Measurements from ENCODE around the gene GIGYF2. TPM values are rescaled to one million over a fixed set of nuclear protein-coding genes. Genes with fewer than 3 reads are reported as not detected.

Gene GIGYF2
- total and polyA plus RNA-seq, 2 of the 4 experiments (the other 2 are of a cell fraction) = 14.7 to 66.0 TPM

DNA sequence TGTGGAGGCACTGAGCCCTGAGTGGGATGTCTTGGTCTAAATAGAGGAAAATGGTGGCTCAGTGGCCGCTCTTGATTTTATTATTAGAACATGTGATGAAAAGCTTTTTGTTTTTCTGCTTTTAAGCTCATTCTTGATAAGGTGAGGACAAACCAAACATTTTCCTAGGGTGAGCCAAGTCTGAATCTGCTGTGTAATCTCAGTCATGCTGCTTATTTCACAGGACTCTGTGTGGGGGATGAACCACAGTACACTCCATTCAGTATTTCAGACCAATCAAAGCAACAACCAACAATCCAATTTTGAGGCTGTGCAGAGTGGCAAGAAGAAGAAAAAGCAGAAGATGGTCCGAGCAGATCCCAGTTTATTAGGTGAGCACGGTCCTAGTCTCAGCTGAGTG is 152.9 kb downstream of the GIGYF2 start:
- Histone ChIP-seq H2AFZ (replicated peaks; ENCODE audit: low read length, poor library complexity) (no peak overlapping the region), H4K8ac (ENCODE audit: low read depth in 2 of 2, low read length in 2 of 2) (no peak overlapping the region), H3K4me3 (ENCODE audit: insufficient read depth, low read depth, low read length) (no peak overlapping the region), H2BK20ac (ENCODE audit: low read depth, low read length) (no peak overlapping the region), H3K27me3 (ENCODE audit: control insufficient read depth, insufficient read depth, low read length) (no peaks in the 10 kb centered on the region), H3K56ac (ENCODE audit: extremely low read depth, insufficient read depth, low read length) (no peak overlapping the region), H4K91ac (ENCODE audit: insufficient read depth, low read depth, low read length) (no peak overlapping the region), H3K4me2 (ENCODE audit: low read depth, low read length) (no peak overlapping the region), H3K9me1 (ENCODE audit: insufficient read depth, low read length) (no peaks in the 10 kb centered on the region; the same call in 1 of the 2 replicates), H3K9ac (ENCODE audit: low read depth, low read length) (no peak overlapping the region), H2AK5ac (ENCODE audit: low read depth, low read length) (no peak overlapping the region), H2BK15ac (ENCODE audit: low read depth, low read length) (no peak overlapping the region), H3K4me1 (ENCODE audit: control insufficient read depth, insufficient read depth, low read length) (peaks cover 5% of the 10 kb centered on the region), H3K14ac (replicated peaks; ENCODE audit: low read depth, low read length) (no peak overlapping the region), H3K36me3 (ENCODE audit: control insufficient read depth, insufficient read depth, low read length) (peaks cover 27% of the 10 kb centered on the region), H4K5ac (ENCODE audit: low read depth, low read length) (no peak overlapping the region), H3K27ac (ENCODE audit: insufficient read depth, low read length) (no peak overlapping the region), H2BK5ac (ENCODE audit: low read depth, low read length, poor library complexity, severe bottlenecking) (no peak overlapping the region), H3K4ac (ENCODE audit: low read depth, low read length) (no peak overlapping the region), H3K23ac (ENCODE audit: low read depth, low read length) (no peak overlapping the region), H2BK120ac (ENCODE audit: low read depth, low read length) (no peak overlapping the region), H2AK9ac (replicated peaks; ENCODE audit: low read depth, low read length, poor library complexity) (no peak overlapping the region), H3K9me3 (ENCODE audit: control insufficient read depth, insufficient read depth, low read length) (no peaks in the 10 kb centered on the region), H4K20me1 (ENCODE audit: insufficient read depth, low read length) (peaks cover 4% of the 10 kb centered on the region; the same call in 1 of the 2 replicates), H3K79me1 (ENCODE audit: low read depth in 1 of 2, low read length in 2 of 2) (peaks cover 0 to 6% of the 10 kb centered on the region in 2 experiments; a peak in 2 of 4 replicates), H3K18ac (ENCODE audit: low read depth, low read length) (no peak overlapping the region)
- whole genome bisulfite sequencing, 2 experiments (ENCODE audit: extremely low coverage in 2 of 2, insufficient read length in 1 of 2) = no CpG with 5 or more reads among the region's 3 CpGs
- BruUV-seq (replicated peaks) = no TSS peak
- TF ChIP-seq RFX5 (IDR thresholded peaks at IDR 0.05; ENCODE audit: low read depth, low read length) (no peak), BHLHE40 (IDR thresholded peaks at IDR 0.05; ENCODE audit: low read depth, low read length) (no peak), MXI1 (IDR thresholded peaks at IDR 0.05; ENCODE audit: borderline replicate concordance, low read depth, low read length) (no peak), MAFK (IDR thresholded peaks at IDR 0.05; ENCODE audit: low read depth, low read length) (no peak), FOS (IDR thresholded peaks at IDR 0.05; ENCODE audit: low read depth, low read length) (no peak), RAD21 (IDR thresholded peaks at IDR 0.05; ENCODE audit: low read length) (no peak), SMC3 (IDR thresholded peaks at IDR 0.05; ENCODE audit: low read depth, low read length) (no peak), POLR2A (IDR thresholded peaks at IDR 0.05; ENCODE audit: low read depth, low read length) (no peak), MAZ (IDR thresholded peaks at IDR 0.05; ENCODE audit: borderline replicate concordance, low read depth, low read length) (no peak), NFE2L2 (IDR thresholded peaks at IDR 0.05; ENCODE audit: low read depth, low read length) (no peak), CEBPB (IDR thresholded peaks at IDR 0.05; ENCODE audit: low read depth, low read length) (no peak), CHD1 (IDR thresholded peaks at IDR 0.05; ENCODE audit: low read depth, low read length) (no peak), RCOR1 (IDR thresholded peaks at IDR 0.05; ENCODE audit: insufficient replicate concordance, low read length) (no peak)
- TF ChIP-seq, protein P1, sequence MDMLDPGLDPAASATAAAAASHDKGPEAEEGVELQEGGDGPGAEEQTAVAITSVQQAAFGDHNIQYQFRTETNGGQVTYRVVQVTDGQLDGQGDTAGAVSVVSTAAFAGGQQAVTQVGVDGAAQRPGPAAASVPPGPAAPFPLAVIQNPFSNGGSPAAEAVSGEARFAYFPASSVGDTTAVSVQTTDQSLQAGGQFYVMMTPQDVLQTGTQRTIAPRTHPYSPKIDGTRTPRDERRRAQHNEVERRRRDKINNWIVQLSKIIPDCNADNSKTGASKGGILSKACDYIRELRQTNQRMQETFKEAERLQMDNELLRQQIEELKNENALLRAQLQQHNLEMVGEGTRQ (IDR thresholded peaks at IDR 0.05; ENCODE audit: low read depth, low read length) = no peak
- TF ChIP-seq, protein P2, sequence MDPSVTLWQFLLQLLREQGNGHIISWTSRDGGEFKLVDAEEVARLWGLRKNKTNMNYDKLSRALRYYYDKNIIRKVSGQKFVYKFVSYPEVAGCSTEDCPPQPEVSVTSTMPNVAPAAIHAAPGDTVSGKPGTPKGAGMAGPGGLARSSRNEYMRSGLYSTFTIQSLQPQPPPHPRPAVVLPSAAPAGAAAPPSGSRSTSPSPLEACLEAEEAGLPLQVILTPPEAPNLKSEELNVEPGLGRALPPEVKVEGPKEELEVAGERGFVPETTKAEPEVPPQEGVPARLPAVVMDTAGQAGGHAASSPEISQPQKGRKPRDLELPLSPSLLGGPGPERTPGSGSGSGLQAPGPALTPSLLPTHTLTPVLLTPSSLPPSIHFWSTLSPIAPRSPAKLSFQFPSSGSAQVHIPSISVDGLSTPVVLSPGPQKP (IDR thresholded peaks at IDR 0.05; ENCODE audit: borderline replicate concordance, low read depth, low read length) = no peak
- TF ChIP-seq, protein P3, sequence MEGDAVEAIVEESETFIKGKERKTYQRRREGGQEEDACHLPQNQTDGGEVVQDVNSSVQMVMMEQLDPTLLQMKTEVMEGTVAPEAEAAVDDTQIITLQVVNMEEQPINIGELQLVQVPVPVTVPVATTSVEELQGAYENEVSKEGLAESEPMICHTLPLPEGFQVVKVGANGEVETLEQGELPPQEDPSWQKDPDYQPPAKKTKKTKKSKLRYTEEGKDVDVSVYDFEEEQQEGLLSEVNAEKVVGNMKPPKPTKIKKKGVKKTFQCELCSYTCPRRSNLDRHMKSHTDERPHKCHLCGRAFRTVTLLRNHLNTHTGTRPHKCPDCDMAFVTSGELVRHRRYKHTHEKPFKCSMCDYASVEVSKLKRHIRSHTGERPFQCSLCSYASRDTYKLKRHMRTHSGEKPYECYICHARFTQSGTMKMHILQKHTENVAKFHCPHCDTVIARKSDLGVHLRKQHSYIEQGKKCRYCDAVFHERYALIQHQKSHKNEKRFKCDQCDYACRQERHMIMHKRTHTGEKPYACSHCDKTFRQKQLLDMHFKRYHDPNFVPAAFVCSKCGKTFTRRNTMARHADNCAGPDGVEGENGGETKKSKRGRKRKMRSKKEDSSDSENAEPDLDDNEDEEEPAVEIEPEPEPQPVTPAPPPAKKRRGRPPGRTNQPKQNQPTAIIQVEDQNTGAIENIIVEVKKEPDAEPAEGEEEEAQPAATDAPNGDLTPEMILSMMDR (conservative IDR thresholded peaks at IDR 0.05; ENCODE audit: low read depth, low read length) = no peak
- POLR2A ChIA-PET (ENCODE audit: unreplicated experiment) = no interaction called here
- DNase-seq (no peak), ATAC-seq (ENCODE audit: low read depth) (no peak)
- CTCF ChIA-PET = no interaction called here
- intact Hi-C loops (cut with micrococcal nuclease) (no loop called here), in situ Hi-C loops (cut with MboI; ENCODE audit: low sequenced_read_pairs) (loop anchor here (5.0 to 10.0 kb wide), 2 partner anchors 205 to 402 kb away; partner anchors contain the start of gene ATG16L1), dilution Hi-C loops (cut with HindIII; ENCODE audit: low sequenced_read_pairs, unreplicated experiment) (no loop called here)

Measured in IMR-90 (cell line).